ENCODE measurements around the gene UROD. TPM values are rescaled to one million over a fixed set of nuclear protein-coding genes. Genes with fewer than 3 reads are reported as not detected.

The UROD gene
- total and polyA plus RNA-seq, 11 donors = 58.2 to 95.8 (median 80.1) TPM

- no peaks in the 10 kb centered on the region for H3K27me3 ChIP-seq
- ATAC-seq (no peak), DNase-seq (no peak)
- H3K4me3 ChIP-seq = no peak overlapping the region
- WGBS, 4 donors = 91 to 96% (median 93%) methylated on average over 5 of the region's 5 CpGs
- no peaks in the 10 kb centered on the region for H3K4me1 ChIP-seq
- no peaks in the 10 kb centered on the region for H3K9me3 ChIP-seq
- TF ChIP-seq CTCF (IDR thresholded peaks at IDR 0.05) = no peak
- no peak for TF ChIP-seq POLR2A (IDR thresholded peaks at IDR 0.05)
- intact Hi-C loops (cut with DNase I) = no loop called here
- H3K36me3 ChIP-seq = peaks cover 0 to 22% (median 0%) of the 10 kb centered on the region in 9 donors
- no peak overlapping the region for H3K27ac ChIP-seq
These were observed 28.2 kb downstream of the UROD start for GRCh38 chr1:45040297-45040696.

- Histone ChIP-seq H3K4me3 (no peak overlapping the region), H3K36me3 (peaks cover 0 to 17% (median 0%) of the 10 kb centered on the region in 9 donors), H3K9me3 (no peaks in the 10 kb centered on the region), H3K27me3 (no peaks in the 10 kb centered on the region), H3K27ac (no peak overlapping the region), H3K4me1 (no peaks in the 10 kb centered on the region)
- DNase-seq (no peak), ATAC-seq (no peak)
- WGBS, 4 donors = 78 to 83% (median 82%) methylated on average over 5 of the region's 5 CpGs
- intact Hi-C loops (cut with DNase I) = no loop called here
- TF ChIP-seq POLR2A (IDR thresholded peaks at IDR 0.05) (no peak), CTCF (IDR thresholded peaks at IDR 0.05) (no peak)
These were observed 31.0 kb downstream of the UROD start for GRCh38 chr1:45043094-45043493.

GRCh38 chr1:45044916-45045315 is 32.9 kb downstream of the UROD start:
- Histone ChIP-seq H3K4me3 (no peak overlapping the region), H3K27ac (no peak overlapping the region), H3K36me3 (peaks cover 0 to 17% (median 0%) of the 10 kb centered on the region in 9 donors), H3K9me3 (no peaks in the 10 kb centered on the region), H3K27me3 (no peaks in the 10 kb centered on the region), H3K4me1 (no peaks in the 10 kb centered on the region)
- DNase-seq (no peak), ATAC-seq (no peak)
- intact Hi-C loops (cut with DNase I) = no loop called here
- TF ChIP-seq POLR2A (IDR thresholded peaks at IDR 0.05) (no peak), CTCF (IDR thresholded peaks at IDR 0.05) (no peak)
- WGBS, 4 donors = 78 to 90% (median 88%) methylated on average over 1 of the region's 1 CpG

GRCh38 chr1:45047032-45047431 is 35.0 kb downstream of the UROD start:
- Histone ChIP-seq H3K36me3 (peaks cover 0 to 17% (median 0%) of the 10 kb centered on the region in 9 donors), H3K4me1 (peaks cover 0 to 11% (median 0%) of the 10 kb centered on the region in 12 donors), H3K27ac (no peak overlapping the region), H3K27me3 (no peaks in the 10 kb centered on the region), H3K9me3 (no peaks in the 10 kb centered on the region), H3K4me3 (no peak overlapping the region)
- DNase-seq (no peak), ATAC-seq (no peak)
- WGBS, 4 donors = 92 to 97% (median 94%) methylated on average over 5 of the region's 5 CpGs
- intact Hi-C loops (cut with DNase I) = no loop called here
- no peak for TF ChIP-seq POLR2A (IDR thresholded peaks at IDR 0.05)
- no peak for TF ChIP-seq CTCF (IDR thresholded peaks at IDR 0.05)
